ENCODE data around the gene PP2D1.

- TF ChIP-seq RFX5 (IDR thresholded peaks at IDR 0.05; ENCODE audit: low read length) (no peak), FOXM1 (IDR thresholded peaks at IDR 0.05; ENCODE audit: low read depth) (no peak), EP300 (IDR thresholded peaks at IDR 0.05; ENCODE audit: borderline replicate concordance in 1 of 2, low read depth in 1 of 2, low read length in 1 of 2) (no peak), EZH2phosphoT487 (IDR thresholded peaks at IDR 0.05; ENCODE audit: borderline replicate concordance, low read depth) (no peak), RAD21 (IDR thresholded peaks at IDR 0.05; ENCODE audit: low read length) (no peak), JUND (IDR thresholded peaks at IDR 0.05) (no peak), TAF1 (IDR thresholded peaks at IDR 0.05; ENCODE audit: borderline replicate concordance, low read depth, low read length) (no peak), POLR2AphosphoS5 (IDR thresholded peaks at IDR 0.05; ENCODE audit: low read depth, low read length) (no peak), CHD2 (IDR thresholded peaks at IDR 0.05; ENCODE audit: low read length, partially characterized antibody) (no peak)
- TF ChIP-seq, protein P1, sequence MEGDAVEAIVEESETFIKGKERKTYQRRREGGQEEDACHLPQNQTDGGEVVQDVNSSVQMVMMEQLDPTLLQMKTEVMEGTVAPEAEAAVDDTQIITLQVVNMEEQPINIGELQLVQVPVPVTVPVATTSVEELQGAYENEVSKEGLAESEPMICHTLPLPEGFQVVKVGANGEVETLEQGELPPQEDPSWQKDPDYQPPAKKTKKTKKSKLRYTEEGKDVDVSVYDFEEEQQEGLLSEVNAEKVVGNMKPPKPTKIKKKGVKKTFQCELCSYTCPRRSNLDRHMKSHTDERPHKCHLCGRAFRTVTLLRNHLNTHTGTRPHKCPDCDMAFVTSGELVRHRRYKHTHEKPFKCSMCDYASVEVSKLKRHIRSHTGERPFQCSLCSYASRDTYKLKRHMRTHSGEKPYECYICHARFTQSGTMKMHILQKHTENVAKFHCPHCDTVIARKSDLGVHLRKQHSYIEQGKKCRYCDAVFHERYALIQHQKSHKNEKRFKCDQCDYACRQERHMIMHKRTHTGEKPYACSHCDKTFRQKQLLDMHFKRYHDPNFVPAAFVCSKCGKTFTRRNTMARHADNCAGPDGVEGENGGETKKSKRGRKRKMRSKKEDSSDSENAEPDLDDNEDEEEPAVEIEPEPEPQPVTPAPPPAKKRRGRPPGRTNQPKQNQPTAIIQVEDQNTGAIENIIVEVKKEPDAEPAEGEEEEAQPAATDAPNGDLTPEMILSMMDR (IDR thresholded peaks at IDR 0.05) = no peak
Measured at GRCh38 chr3:19950316-19950715, 61.7 kb downstream of the PP2D1 start.
